MM.1S (cell line): ENCODE measurements around the gene SNX20.

ENCODE experiments used
- DNase-seq: peaks from one replicate; pipeline ENCODE4 v3.0.0-alpha.2; 2015
- H2AFZ ChIP-seq: fragments of 300-600 bp; sonication (generic); 2 replicates; pipeline ENCODE4 v1.6.0; 2016; ENCODE audit warnings: antibody characterized with exemption, low read length
- H3F3A ChIP-seq: fragments of 300-600 bp; sonication (generic); 2 replicates; pipeline ENCODE4 v1.6.1; 2016; ENCODE audit warnings: mild to moderate bottlenecking, antibody characterized with exemption, low read length, moderate library complexity, mixed read lengths; ENCODE audit not compliant: insufficient read depth
- H3K27ac ChIP-seq: fragments of 300-600 bp; sonication (generic); 2 replicates; pipeline ENCODE4 v1.5.1; 2016; ENCODE audit warnings: mild to moderate bottlenecking, low read length
- H3K27me3 ChIP-seq: fragments of 300-600 bp; sonication (generic); replicated peaks from 2 replicates; pipeline ENCODE4 v1.6.0; 2016; ENCODE audit warnings: low read length; ENCODE audit not compliant: insufficient read depth
- H3K36me3 ChIP-seq: fragments of 300-600 bp; sonication (generic); replicated peaks from 2 replicates; pipeline ENCODE4 v1.6.1; 2016; ENCODE audit warnings: mild to moderate bottlenecking, low read length, mixed read lengths; ENCODE audit not compliant: insufficient read depth
- H3K4me1 ChIP-seq: fragments of 300-600 bp; sonication (generic); 2 replicates; pipeline ENCODE4 v1.6.1; 2016; ENCODE audit warnings: low read length, mixed read lengths
- H3K4me2 ChIP-seq: fragments of 300-600 bp; sonication (generic); 2 replicates; pipeline ENCODE4 v1.6.0; 2016; ENCODE audit warnings: low read depth, low read length
- H3K4me3 ChIP-seq: fragments of 300-600 bp; sonication (generic); 2 replicates; pipeline ENCODE4 v1.5.1; 2016; ENCODE audit warnings: low read length, mixed read lengths
- H3K79me2 ChIP-seq: fragments of 300-600 bp; sonication (generic); 2 replicates; pipeline ENCODE4 v1.6.1; 2016; ENCODE audit warnings: mixed run types, low read length, mixed read lengths
- H3K9ac ChIP-seq: fragments of 300-600 bp; sonication (generic); 2 replicates; pipeline ENCODE4 v1.6.1; 2016; ENCODE audit warnings: low read length, mixed read lengths
- H3K9me2 ChIP-seq: fragments of 300-600 bp; sonication (generic); replicated peaks from 2 replicates; pipeline ENCODE4 v1.6.1; 2016; ENCODE audit warnings: mild to moderate bottlenecking, low read length, mixed read lengths; ENCODE audit not compliant: insufficient read depth
- H3K9me3 ChIP-seq: fragments of 300-600 bp; sonication (generic); replicated peaks from 2 replicates; pipeline ENCODE4 v1.6.1; 2016; ENCODE audit warnings: mild to moderate bottlenecking, low read length, mixed read lengths; ENCODE audit not compliant: insufficient read depth
- H4K20me1 ChIP-seq: fragments of 300-600 bp; sonication (generic); 2 replicates; pipeline ENCODE4 v1.6.1; 2016; ENCODE audit warnings: mild to moderate bottlenecking, low read length, moderate library complexity, mixed read lengths; ENCODE audit not compliant: insufficient read depth
- CTCF ChIP-seq: fragments of 300-600 bp; sonication (generic); IDR thresholded peaks from 2 replicates; pipeline ENCODE4 v1.5.1; 2016; ENCODE audit warnings: antibody characterized with exemption, low read length, mixed read lengths
- EZH2 ChIP-seq: fragments of 300-600 bp; sonication (generic); optimal IDR thresholded peaks from 2 replicates; pipeline ENCODE3; 2017; ENCODE audit warnings: low read depth, mild to moderate bottlenecking, antibody characterized with exemption, low read length, mixed read lengths
- EZH2phosphoT487 ChIP-seq: fragments of 300-600 bp; sonication (generic); IDR thresholded peaks from 2 replicates; pipeline ENCODE4 v1.6.1; 2018; ENCODE audit warnings: antibody characterized with exemption, low read length

The SNX20 gene

GRCh38 chr16:50651835-50652438, 29.2 kb downstream of the SNX20 start:
- no peak for DNase-seq
- Histone ChIP-seq H3F3A (no peaks in the 10 kb centered on the region), H3K79me2 (no peaks in the 10 kb centered on the region), H3K27ac (no peak overlapping the region), H3K27me3 (no peaks in the 10 kb centered on the region), H3K4me3 (no peak overlapping the region), H2AFZ (no peak overlapping the region), H3K9me3 (no peaks in the 10 kb centered on the region), H3K9ac (no peak overlapping the region), H3K9me2 (no peaks in the 10 kb centered on the region), H3K36me3 (no peaks in the 10 kb centered on the region), H3K4me1 (no peaks in the 10 kb centered on the region), H4K20me1 (no peaks in the 10 kb centered on the region), H3K4me2 (no peak overlapping the region)
- TF ChIP-seq EZH2 = no peak
- TF ChIP-seq CTCF = no peak
- no peak for TF ChIP-seq EZH2phosphoT487

- H3K27ac ChIP-seq = no peak overlapping the region
- no peaks in the 10 kb centered on the region for H3K9me2 ChIP-seq
- no peaks in the 10 kb centered on the region for H3K36me3 ChIP-seq
- no peaks in the 10 kb centered on the region for H3F3A ChIP-seq
- no peak overlapping the region for H3K4me3 ChIP-seq
- no peak for TF ChIP-seq EZH2phosphoT487
- TF ChIP-seq CTCF = no peak
- TF ChIP-seq EZH2 = no peak
- no peak overlapping the region for H3K4me2 ChIP-seq
- no peaks in the 10 kb centered on the region for H3K79me2 ChIP-seq
- no peaks in the 10 kb centered on the region for H3K27me3 ChIP-seq
- H3K9me3 ChIP-seq = no peaks in the 10 kb centered on the region
- no peak overlapping the region for H3K9ac ChIP-seq
- no peaks in the 10 kb centered on the region for H4K20me1 ChIP-seq
- H3K4me1 ChIP-seq = no peaks in the 10 kb centered on the region
- H2AFZ ChIP-seq = no peak overlapping the region
- no peak for DNase-seq
Observed at GRCh38 chr16:50646345-50646744, 34.8 kb downstream of the SNX20 start.

GRCh38 chr16:50645563-50646220, 35.4 kb downstream of the SNX20 start:
- H3K36me3 ChIP-seq = no peaks in the 10 kb centered on the region
- no peaks in the 10 kb centered on the region for H3F3A ChIP-seq
- DNase-seq = no peak
- H3K9ac ChIP-seq = no peak overlapping the region
- no peaks in the 10 kb centered on the region for H3K27me3 ChIP-seq
- no peak overlapping the region for H3K4me3 ChIP-seq
- H4K20me1 ChIP-seq = no peaks in the 10 kb centered on the region
- TF ChIP-seq CTCF (no peak), EZH2phosphoT487 (no peak), EZH2 (no peak)
- H2AFZ ChIP-seq = no peak overlapping the region
- H3K9me3 ChIP-seq = no peaks in the 10 kb centered on the region
- H3K4me1 ChIP-seq = no peaks in the 10 kb centered on the region
- no peaks in the 10 kb centered on the region for H3K79me2 ChIP-seq
- no peak overlapping the region for H3K4me2 ChIP-seq
- H3K9me2 ChIP-seq = no peaks in the 10 kb centered on the region
- no peak overlapping the region for H3K27ac ChIP-seq
